GM18873 (cell line): ENCODE data around the gene TTC24.
"Not testable (repeated sequence)": the region's sequence is repeated elsewhere in the genome, so short reads cannot be mapped to it uniquely, and the experiment has no call there.

Experiments
- ATAC-seq: cut with Tn5 transposase; IDR thresholded peaks from one replicate; pipeline ENCODE4 v1.9.1; 2021; ENCODE audit warnings: mild to moderate bottlenecking, moderate library complexity, moderate number of reproducible peaks; ENCODE audit not compliant: unreplicated experiment, low FRiP score

The TTC24 gene

DNA sequence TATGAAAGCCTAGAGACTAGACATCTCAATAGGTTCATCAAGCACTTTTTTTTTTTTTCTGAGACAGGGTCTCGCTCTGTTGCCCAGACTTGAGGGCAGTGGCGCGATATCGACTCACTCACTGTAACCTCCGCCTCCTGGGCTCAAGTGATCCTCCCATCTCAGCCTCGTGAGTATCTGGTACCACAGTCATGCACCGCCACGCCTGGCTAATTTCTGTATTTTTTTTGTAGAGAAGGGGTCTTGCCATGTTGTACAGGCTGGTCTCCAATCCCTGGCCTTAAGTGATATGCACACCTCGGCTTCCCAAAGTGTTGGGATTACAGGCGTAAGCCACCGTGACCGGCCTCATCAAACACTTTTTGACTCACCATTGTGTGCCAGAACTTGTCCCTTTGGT, 22.4 kb downstream of the TTC24 start:
- no peak for ATAC-seq

DNA sequence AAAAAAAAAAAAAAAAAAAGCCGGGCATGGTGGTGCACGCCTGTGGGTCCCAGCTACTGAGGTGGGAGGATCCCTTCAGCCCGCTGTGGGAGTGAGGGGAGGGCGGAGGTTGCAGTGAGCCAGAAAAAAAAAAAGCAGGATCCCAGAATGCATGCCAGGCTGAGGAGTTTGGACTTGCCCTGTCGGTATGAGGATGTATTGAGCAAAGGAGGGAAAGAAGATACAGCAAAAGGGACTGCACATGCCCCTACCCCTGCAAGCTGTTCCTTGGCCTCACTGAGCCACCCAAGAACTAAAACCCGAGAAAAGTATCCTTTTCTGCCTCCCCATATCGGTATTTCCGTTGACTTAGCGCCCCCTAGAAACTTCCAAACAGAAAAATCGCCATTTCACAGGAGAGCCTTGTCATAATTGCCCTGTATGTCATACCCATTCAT, 23.1 kb downstream of the TTC24 start:
- ATAC-seq: no peak

DNA sequence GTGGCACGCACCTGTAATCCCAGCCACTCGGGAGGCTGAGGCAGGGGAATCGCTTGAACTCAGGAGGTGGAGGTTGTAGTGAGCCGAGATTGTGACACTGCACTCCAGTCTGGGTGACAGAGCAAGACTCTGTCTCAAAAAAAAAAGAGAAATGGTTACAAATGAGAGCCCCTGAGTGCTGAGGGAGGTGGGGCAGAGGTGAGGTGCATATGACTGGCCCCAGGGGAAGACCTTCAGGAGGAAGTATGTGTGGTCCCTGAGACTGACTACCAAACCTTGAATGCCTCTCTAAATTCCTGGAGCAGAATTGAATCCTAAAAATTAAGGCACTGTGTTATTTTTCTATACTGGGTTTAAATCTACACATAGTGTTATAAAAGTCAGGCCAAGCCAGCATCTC, 27.8 kb downstream of the TTC24 start:
- not testable (repeated sequence) for ATAC-seq

DNA sequence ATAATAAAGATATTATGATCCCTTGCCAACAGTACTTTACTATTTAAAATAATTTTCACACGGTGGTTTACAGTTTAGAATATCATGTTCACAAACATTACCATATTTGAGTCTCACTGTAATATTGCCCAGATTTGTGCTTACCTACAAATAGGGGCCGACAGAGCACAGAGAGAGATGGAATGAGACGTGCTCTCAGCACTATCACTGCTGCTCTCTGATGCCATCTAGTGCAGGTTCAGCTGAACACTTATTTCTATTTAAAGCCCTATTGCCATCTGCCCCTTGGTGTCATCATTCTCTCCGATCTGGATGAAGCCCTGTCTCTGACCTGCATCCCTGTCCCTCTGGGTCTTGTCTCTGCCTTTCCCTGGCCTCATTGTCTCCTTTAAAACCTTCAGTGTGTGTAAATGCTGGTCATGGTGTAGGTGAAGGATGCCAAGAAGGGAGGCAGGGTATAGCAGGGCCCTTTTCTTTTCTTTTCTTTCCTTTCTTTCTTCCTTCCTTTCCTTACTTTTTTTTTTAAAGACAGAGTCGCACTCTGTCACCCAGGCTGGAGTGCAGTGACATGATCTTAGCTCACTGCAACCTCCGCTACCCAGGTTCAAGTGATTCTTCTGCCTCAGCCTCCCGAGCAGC, 28.6 kb downstream of the TTC24 start:
- ATAC-seq: peak; percentile 59

DNA sequence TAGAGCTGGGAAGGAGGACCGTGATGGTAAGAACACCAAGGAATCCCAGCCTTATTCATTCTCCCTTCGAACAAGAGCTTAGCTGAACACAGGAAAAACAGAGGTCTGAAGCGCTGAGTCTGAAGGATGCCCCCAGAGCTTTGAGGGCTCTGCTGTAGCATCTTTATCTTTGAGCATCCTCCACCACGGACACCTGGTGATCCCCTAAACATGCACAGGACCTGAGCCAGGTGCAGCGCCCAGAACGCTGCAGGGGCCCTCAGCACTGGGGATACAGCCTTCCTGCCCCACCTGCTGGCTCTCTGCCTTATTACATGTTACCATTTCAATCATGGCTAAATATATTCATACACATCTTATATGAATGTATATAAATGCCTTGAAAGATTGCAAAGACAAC, 29.5 kb downstream of the TTC24 start:
- no peak for ATAC-seq

DNA sequence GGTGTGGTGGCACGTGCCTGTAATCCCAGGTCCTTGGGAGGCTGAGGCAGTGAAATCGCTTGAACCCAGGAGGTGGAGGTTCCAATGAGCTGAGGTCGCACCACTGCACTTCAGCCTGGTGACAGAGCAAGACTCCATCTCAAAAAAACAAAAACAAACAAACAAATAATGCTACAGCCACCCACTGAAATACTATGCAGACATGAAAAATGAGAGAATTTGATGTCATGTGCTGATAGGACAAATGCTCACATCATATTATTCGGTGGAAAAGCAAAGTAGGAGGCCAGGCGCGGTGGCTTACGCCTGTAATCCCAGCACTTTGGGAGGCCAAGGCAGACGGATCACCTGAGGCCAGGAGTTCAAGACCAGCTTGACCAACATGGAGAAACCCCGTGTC, 30.5 kb downstream of the TTC24 start:
- not testable (repeated sequence) for ATAC-seq

DNA sequence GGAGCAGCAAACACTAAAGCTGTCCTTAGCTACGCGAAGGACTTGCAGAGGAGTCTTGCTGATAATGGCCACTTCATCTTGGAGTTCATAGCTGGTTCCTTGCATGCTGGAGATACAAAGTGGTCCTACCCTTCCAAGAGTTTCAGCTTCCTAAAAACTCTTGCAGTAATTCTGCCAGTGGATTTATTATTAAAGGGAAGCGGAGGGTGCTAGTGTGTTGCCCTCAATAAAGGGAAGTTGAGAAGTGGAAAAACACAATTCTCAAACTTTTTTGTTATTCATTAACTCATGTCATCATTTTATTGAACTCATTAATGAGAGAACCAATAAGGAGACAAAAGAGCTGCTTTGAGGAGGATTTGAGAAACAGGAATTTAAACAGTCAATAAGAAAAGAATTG, 33.1 kb downstream of the TTC24 start:
- ATAC-seq: no peak

DNA sequence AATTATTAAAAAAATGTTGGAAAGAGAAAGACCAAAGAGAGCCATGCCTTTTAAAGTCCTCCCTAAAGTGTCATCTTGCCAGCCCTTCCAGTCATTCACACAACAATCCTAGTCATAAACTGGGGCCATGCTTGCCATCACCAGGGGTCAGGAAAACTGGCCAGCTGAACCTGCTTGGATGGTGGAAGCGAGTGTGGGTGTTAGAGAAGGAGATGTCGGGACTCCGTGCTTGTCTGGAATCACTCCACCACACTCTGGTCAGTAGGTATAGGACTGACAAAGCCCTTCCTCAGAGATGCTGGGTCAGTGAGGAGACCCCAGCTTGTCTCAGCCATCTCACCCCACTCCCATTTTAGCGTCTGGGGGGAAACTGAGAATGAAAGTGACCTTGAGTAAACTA, 36.4 kb downstream of the TTC24 start:
- no peak for ATAC-seq

DNA sequence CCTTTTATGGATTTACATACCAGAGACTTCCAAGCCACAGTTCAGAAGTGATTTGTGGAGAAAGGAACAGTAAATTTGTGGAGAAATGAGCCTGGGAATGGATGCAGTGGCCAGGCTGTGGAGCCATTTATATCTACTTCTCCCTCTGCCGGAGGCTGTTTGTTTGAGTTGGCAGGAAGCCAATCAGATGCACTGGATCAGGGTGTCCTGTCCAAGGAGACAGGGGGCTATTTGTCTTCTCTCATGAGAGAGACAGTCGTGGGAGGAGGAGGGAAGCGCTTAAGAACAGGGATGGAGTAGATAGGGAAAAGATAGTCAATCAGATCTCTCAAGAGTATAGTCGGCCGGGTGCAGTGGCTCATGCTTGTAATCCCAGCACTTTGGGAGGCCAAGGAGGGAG, 36.9 kb downstream of the TTC24 start:
- no peak for ATAC-seq

DNA sequence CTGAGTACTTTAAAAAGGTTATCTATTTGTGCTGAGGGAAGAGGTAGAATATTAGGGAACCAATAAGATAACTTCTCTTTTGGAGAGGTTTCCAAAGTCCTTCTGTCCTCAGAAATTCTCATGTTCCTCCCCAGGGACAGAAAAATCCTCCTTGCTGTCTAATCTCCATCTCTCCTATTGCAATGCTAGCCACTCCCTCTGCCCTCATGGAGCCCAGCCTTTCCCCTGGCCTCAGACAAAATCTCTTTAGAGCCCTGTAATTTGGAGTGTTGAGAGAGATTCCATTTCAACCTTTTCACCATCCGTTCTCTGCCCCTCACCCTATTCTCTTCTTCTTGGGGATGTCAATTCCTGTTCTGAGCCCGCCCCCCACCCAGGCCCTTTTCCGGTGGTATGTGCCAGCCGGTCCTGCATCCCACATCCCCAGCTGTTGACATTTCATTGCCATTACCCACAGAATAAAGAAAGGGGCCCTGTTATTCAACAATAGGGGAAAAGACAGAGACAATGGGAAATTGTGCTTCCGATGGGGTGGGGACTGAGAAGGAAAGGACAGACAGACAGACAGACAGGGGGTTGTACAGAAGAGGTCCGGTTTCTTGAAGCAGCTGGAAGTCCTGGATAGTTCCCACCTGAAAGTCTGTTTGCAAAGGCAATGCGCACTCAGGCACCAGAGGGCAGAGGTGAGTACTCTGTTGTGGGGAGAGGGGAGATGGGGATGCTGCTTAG, 39.5 kb downstream of the TTC24 start, which contains the start of gene HAPLN2:
TSS of gene HAPLN2 (plus strand) at position 563 of the 729 bp plus-strand sequence. CDS start 4,076 bp downstream, outside the sequence.
- ATAC-seq: no peak

DNA sequence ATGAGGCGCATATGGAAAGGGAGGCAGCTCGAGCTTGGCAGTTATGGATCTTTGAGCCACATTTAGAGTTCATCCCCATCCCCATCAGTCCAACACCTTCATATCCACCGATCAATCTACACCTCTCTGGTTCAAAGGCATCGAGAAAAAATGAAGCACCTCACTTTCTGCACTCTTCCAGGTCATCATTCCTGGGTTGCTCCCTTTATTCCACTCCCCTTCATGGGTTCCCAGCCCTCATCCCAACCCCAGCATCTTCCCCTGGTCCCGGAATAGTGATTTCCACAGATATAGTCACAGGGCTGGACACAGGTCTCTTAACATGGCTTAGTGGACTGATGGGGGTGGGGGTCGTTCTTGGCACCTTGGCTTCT, 40.0 kb downstream of the TTC24 start:
- no peak for ATAC-seq

DNA sequence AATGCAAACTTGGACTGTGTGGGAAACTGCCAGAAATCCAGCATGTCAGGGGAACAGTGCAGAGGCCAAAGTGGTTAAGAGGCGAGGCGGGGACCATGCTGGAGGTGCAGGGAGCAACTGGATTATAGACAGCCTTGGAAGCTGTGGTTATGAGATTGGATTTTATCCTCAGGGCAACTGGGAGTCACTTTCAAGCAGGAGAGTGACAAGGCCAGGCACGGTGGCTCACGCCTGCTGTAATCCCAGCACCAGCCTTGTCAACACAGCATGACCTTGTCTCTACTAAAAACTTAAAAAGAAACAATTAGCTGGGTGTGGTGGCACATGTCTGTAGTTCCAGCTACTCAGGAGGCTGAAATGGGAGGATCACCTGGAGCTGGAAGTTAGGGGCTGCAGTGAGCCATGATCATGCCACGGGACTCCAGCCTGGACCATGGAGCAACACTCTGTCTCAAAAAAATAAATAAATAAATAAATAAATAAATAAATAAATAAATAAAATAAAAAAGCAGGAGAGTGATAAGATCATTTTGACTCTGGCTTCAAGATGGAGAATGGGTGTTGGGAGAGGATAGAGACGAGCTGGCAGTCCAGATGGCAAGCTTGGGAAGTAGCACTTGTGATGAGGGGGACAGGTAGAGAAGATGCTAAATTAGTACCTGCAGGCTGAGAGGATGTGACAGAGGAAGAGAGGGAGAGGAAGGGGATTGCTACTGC, 43.2 kb downstream of the TTC24 start:
- ATAC-seq: no peak

DNA sequence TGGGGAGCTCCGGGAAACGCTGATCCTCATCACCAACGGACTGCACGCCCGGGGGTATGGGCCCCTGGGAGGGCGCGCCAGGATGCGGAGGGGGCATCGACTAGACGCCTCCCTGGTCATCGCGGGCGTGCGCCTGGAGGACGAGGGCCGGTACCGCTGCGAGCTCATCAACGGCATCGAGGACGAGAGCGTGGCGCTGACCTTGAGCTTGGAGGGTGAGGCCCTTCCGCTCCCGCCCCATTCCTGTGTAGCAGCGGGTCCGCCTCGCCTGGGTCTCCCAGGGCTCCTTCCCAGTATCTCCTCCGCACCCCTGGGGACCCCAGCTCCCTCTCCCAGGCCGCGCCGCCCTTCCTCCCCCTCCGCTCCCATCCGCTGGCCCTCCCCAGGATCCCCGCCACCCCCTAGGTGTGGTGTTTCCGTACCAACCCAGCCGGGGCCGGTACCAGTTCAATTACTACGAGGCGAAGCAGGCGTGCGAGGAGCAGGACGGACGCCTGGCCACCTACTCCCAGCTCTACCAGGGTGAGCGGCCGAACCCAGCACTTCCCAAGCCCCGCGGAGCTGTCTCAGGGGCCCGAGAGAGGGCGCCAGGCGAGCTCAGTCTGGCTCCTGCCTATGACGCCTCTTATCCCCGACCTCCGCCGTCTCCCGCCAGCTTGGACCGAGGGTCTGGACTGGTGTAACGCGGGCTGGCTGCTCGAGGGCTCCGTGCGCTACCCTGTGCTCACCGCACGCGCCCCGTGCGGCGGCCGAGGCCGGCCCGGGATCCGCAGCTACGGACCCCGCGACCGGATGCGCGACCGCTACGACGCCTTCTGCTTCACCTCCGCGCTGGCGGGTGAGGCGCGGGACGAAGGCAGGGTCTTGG, 44.7 kb downstream of the TTC24 start:
- ATAC-seq: no peak

DNA sequence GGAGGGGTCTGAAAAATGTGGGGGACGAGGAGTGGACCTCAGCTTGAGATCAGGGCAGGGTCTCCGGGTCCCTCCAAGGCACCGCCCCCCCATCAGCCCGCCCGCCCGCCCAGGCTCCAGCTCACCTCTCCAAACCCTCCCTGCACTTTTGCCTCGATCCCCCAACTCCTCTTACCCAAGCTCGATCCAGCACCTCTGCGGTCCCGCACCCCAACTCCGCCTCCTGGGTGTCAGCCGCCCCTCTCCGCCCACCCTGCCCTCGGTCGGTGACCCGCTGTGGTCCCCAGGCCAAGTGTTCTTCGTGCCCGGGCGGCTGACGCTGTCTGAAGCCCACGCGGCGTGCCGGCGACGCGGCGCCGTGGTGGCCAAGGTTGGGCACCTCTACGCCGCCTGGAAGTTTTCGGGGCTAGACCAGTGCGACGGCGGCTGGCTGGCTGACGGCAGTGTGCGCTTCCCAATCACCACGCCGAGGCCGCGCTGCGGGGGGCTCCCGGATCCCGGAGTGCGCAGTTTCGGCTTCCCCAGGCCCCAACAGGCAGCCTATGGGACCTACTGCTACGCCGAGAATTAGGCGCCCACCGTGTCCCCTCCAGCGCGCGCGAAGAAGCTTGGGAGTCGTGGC, 45.4 kb downstream of the TTC24 start:
- ATAC-seq: no peak

DNA sequence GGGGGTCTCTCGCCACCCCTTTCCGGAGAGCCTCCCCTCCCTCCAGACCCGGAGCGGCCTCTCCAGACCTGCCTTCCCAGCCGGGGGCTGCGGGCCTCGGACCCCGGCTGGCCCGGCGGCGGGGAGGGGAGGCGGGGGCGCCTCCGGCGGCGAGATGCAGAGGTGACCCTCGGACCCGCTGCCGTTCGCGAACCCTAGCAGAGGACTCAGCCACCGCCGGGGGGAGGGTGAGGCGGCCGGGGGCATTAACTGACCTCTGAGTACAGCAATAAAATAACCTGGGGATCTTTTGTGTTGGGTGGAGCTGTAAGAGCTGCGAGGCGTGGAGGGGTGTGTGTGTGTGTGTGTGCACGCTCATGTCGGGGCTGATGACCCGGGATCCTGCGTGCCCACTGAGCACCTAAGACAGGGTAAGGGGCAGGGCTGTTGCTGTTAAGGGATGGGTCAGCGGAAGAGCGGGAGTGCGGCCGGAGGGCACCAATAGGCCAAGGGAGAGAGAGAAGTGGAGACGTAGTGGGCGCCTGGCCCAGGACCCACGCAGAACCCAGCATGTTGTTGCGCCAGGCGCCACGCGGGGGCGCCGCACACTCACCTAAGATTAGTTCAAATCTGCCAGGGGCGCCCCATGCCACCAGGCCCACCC, 46.0 kb downstream of the TTC24 start:
- ATAC-seq: no peak

DNA sequence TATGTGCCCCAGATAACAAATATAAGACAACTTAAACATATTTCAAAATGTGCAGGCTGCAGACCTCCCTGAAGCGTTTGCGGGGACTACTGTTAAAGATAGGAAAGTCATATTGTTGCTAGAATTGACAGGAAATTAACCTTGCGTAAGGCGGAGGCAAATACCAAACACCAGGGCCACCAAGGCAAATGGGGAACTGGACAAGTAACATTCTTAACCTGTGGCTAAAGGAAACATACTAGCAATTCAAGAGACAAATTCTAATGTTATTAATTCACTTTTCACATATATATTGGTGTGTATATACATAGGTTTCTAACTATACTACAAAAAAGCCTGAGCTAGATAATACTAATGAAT, 46.5 kb downstream of the TTC24 start:
- ATAC-seq: no peak

DNA sequence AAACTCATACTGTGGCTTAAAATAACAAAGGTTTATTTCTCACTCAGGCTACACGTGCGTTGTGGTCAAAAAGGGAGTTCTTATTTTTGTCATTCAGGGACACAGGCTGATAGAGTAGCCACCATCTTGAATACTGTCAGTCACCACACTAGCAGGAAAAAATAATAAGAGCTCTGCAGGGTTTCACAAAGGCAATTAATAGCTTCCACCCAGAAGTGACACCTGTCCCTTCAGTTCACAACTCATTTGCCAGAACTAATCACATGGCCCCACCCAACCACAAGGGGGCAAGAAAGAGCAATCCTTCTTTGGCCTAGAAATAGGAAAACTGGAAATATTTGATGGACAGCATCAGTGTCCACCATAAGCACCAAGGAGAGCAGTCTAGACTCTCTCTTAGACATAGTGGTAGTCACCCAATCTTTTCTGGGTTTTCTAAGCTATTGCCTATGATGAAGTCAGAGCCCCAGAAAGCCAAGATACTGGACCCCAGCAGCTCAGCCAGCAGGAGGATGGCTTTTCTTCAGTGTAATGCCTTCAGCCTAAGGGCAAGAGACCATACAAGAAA, 47.9 kb downstream of the TTC24 start:
- ATAC-seq: no peak

DNA sequence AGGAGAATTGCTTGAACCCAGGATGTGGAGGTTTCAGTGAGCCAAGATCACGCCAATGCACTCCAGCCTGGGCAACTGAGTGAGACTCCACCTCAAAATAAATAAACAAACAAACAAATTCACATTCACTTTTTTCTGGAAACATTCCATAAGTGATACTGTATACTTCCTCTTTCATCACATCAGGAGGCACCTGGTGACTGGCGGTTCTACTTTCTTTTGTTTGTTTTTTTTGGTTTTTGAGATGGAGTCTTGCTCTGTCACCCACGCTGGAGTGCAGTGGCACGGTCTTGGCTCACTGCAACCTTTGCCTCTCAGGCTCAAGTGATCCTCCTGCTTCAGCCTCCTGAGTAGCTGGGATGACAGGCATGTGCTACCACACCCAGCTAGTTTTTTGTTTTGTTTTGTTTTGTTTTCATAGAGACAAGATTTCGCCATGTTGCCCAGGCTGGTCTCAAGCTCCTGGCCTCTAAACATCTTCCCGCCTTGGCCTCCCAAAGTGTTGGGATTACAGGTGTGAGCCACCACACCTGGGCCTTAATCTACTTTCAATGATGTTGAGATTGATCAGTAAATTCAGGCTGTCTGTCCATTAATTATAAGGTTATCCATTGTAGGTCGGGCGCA, 50.4 kb downstream of the TTC24 start:
- no peak for ATAC-seq

DNA sequence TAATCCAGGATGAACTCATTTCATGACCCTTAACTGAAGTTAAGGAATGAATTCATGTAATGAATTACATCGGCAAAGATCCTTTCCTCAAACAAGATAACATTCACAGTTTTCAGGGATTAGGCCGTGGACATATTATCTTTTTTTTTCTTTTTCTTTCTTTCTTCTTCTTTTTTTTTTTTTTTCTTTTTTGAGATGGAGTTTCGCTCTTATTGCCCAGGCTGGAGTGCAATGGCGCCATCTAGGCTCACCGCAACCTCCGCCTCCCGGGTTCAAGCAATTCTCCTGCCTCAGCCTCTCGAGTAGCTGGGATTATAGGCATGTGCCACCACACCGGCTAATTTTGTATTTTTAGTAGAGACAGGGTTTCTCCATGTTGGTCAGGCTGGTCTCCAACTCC, 51.6 kb downstream of the TTC24 start:
- ATAC-seq: not testable (repeated sequence)
